NCI-H524 treated with DMSO at 0.1 percent for 48 hours (cell line): ENCODE results near the gene MLLT3.

Source experiments
- DNase-seq: peaks from one replicate; lab custom pipeline; 2025; lab: John Stamatoyannopoulos, UW

The MLLT3 gene

GRCh38 chr9:20377790-20378189, 244.5 kb downstream of the MLLT3 start:
- DNase-seq, result no peak

- no peak for DNase-seq
Observed at GRCh38 chr9:20376731-20377375, 245.4 kb downstream of the MLLT3 start.

DNA sequence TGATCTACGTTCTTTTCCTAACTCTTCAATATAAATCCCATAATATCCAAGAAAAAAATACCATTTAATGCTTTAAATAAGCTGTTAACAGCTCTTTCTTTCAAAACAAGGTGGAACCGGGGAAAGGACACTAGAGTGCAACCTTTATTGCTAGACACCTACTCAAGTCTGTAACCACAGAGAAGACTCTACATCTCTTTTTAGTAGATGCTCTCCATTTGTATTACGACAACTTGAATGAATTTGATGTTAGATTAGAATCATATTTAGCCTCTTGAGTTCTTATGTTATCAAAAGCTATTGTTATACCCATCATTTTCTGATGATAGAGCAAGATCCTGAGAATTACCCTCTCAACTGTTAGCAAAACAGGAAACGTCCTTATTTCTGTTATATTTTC, 246.3 kb downstream of the MLLT3 start:
- DNase-seq, result no peak

DNA sequence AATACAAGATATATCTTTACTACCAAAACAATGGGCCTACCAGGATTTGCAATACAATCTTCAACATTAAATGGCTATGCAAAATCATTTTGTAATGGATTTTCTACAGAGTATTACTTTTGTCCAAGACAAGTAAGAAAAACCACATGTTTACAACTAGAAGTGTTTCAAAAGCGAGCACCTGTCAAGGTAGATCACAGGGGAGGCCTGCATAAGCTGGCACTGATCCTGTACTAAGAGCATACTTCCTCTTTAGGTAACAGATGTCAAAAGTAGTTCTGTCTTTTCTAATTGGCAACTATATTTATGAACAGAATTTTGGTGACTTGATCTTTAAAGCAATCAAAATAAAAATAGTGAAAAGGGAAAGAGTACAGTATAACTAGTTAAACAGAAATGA, 249.0 kb downstream of the MLLT3 start:
- no peak for DNase-seq

DNA sequence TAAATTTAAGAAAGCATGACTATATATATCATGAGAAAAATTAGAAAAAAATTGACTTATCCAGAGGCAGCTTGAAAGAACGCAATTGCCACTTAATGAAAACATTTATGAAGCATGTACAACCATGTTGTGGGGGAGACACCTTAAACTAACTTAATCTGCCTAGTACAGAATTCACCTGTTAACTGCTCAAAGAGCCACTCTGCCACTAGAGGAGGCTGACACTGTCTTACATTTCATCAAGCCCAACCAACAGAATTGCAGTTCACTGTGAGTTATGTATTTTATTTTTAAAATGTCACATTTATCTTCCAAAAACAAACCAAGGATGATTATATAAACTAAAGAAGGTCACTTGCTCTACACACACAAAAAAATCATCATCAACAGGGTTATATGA, 252.9 kb downstream of the MLLT3 start:
- no peak for DNase-seq

GRCh38 chr9:20367855-20368254, 254.4 kb downstream of the MLLT3 start:
- no peak for DNase-seq

GRCh38 chr9:20364959-20365358, 257.3 kb downstream of the MLLT3 start:
- no peak for DNase-seq

GRCh38 chr9:20363233-20363632, 259.1 kb downstream of the MLLT3 start:
- DNase-seq, result no peak

GRCh38 chr9:20361656-20362570, 260.4 kb downstream of the MLLT3 start:
- DNase-seq, result no peak

GRCh38 chr9:20361229-20361628, 261.1 kb downstream of the MLLT3 start:
- no peak for DNase-seq

DNA sequence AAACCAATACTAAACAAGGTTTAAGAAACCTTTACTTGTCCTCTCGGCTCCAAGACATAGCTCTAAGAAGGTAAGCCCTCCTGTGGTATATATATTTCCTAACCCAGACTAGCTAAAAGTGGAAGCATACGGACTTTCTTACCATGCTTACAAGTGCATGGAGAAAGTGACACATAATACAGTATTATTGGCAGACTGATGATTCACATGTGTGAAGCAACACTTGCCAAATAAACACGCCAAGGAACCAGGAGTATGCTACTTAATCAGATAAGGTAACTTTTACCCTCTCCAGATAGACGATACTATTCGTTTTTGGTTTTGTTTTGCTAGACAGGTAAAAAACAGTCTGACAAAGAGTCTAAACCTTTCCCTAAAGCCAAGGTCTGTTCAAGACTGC, 264.1 kb downstream of the MLLT3 start:
- no peak for DNase-seq

DNA sequence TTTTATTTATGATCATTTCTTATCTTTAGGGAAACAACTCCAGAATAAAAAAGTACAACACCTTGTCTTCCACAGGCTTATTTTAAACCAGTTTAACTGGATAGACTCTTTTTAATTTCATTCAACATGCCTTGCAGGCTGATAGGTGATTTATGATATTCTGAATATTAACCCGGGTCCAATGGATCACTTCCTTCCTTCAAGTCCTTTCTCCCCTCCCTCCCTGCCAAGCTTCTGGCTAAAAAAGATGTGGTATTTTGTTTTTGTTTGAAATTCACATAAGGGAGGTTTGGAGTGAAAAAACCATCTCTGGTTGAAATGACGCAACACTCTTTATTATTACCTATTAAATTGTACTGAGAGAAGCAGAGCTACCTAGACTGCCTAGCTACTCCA, 265.3 kb downstream of the MLLT3 start:
- DNase-seq, result no peak

DNA sequence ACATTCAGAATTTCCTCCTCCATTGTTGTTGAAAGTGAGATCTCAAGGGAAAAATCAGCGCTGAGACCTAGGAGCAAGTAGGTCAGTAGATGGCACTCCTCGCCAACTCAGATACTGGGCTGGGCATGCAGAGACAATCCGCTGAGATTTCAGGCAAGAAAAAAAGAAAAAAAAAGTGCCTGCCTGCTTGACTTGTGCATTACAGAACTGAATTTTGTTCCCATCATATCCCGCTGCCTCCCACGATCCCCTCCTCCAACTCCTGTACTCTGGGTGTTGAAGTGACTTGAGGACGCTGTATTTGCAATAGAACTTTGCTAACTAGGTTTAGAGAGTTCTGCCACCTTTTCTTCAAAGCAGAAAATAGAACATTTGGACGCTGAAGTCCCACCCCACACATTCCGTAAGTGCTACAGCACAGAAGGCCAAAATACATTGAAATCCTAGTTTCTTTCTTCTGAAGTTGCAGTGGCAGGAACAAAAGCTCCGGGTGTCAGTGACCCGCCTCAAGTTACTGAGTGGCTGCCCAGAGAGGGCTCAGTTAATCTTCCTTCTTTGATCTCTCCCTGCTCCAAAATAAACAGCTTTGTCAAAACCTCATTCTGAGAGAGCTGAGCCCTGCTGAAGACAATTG, 265.8 kb downstream of the MLLT3 start:
- DNase-seq, result peak; percentile 4

- DNase-seq, result no peak
Observed at GRCh38 chr9:20355022-20355421, 267.3 kb downstream of the MLLT3 start.

- no peak for DNase-seq
Observed at GRCh38 chr9:20353931-20354652, 268.2 kb downstream of the MLLT3 start.

DNA sequence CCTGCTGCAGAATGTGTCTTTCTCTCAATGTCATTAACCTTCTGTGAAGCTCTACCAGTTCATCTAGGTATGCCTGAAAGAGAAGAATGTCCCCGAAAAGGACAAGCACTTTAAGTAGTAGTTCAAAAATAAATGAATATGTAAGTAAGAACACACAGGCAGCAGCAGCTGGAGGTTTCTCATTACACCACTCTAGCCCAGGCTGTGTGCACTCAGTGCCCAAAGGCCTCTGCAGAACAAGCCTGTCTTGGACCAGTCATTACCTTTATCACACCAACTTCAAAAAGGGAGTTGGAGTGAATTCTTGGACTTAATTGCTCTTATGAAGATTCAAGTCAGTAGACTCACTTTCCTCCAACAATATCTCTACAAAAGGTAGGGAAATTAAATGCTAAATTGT, 268.8 kb downstream of the MLLT3 start:
- DNase-seq, result no peak

- no peak for DNase-seq
Observed at GRCh38 chr9:20352591-20352990, 269.7 kb downstream of the MLLT3 start.

- DNase-seq, result no peak
Observed at GRCh38 chr9:20351715-20352114, 270.6 kb downstream of the MLLT3 start.

GRCh38 chr9:20349568-20349967, 272.7 kb downstream of the MLLT3 start:
- DNase-seq, result no peak

DNA sequence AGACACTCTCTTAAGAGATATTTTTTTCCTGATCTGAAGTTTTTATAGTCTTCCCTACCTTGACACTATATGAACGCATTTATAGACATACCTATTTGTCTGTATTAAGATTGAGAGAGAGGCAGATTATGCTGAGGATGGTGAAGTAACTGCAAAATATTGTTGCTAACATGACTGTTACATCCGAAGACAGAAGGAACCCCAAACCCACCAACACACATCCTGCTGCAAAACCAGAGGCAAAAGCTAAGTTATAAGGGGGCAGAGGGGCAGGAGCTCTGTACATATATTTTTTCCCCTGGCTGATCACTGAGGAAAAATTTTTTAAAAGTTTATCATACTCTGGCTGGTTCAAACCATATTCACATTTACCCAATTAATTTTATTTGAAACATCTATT, 279.0 kb downstream of the MLLT3 start:
- DNase-seq, result no peak

DNA sequence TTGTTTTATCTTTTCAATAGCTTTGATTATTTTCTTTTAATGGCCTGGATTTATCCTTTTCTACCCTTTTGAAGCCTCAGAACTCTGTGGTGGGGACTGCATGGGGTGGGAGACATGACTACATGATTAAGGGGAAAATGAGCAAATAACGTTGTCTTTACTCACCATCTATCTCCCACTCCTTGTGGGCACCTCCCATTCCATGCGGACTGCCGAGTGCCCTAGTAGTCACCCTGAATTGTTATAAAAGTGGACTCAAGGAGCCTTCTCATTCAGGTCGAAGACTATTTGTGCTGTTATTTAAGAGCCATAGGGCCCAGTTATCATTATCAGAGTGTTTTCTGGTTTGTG, 281.8 kb downstream of the MLLT3 start:
- no peak for DNase-seq

DNA sequence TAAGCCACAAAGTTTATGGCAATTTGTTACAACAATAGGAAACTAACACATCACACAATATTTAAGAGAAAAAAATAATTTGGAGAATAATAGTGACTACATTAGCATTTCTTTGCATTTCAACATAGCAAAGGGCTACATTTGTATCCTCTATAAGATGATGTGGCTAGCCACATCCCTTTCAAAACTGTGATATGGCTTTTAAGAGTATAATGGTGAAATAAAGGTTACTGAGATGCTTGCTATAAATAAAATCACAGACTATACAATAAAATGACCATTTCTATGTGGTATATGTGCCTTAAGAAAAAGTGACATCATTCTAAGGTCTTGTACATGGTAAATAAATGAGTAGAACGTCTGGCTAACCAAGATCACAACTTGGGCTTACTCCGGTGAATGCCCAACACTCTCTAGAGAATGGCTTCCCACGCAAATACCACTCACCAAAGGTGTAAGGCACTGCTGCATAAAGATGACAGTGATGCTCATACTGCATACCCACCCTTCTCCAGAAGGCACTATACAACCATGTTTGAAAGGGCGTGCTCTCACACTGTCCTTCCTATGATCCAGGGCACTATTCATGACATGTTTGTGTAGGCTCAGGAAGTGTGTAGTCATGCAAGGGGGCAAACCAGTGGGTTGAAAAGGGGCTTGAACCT, 286.5 kb downstream of the MLLT3 start:
- DNase-seq, result no peak
